GM12878 (cell line): ENCODE results near the gene AKT1S1. TPM values are rescaled to one million over a fixed set of nuclear protein-coding genes. Genes with fewer than 3 reads are reported as not detected.

Experiments
- ATAC-seq: fragments of 200-7000 bp; cut with Tn5 transposase; 3 replicates; pipeline ENCODE4 v1.9.1; 2020; ENCODE audit warnings: mild to moderate bottlenecking, moderate library complexity
- BruUV-seq: library from RNA; stranded (reverse); fragments of 400-500 nt; replicated peaks from 2 replicates; lab custom pipeline; 2021; lab: Mats Ljungman, UMichigan
- CTCF ChIA-PET: fragments of 300-600 bp; sonication (Branson Sonifier 250); formaldehyde crosslinking; extraction: SDS; loops from one replicate; lab custom pipeline; 2021; ENCODE audit warnings: inconsistent platforms; lab: Yijun Ruan, JAX
- POLR2A ChIA-PET: fragments of 350-600 bp; formaldehyde crosslinking; extraction: SDS; loops from one replicate; lab custom pipeline; 2021; ENCODE audit warnings: inconsistent platforms; lab: Charles Lee
- RAD21 ChIA-PET: fragments of 300-600 bp; sonication (Branson Sonifier 250); formaldehyde crosslinking; loops from one replicate; lab custom pipeline; 2023; ENCODE audit warnings: antibody characterized with exemption; ENCODE audit not compliant: unreplicated experiment; lab: Charles Lee
- SMC1A ChIA-PET: fragments of 300-600 bp; sonication (Branson Sonifier 250); formaldehyde crosslinking; loops from one replicate; lab custom pipeline; 2023; ENCODE audit not compliant: unreplicated experiment, uncharacterized antibody; lab: Charles Lee
- DNase-seq: peaks from one replicate; pipeline ENCODE4 v3.0.0-alpha.2; 2011; ENCODE audit warnings: low read depth, low spot score
- FAIRE-seq: peaks from 3 replicates; lab custom pipeline; 2011; peaks lifted over from hg19 to GRCh38; lab: Jason Lieb, UNC
- H2AFZ ChIP-seq: 2 replicates; pipeline ENCODE4 v1.6.0; 2011; ENCODE audit warnings: low read depth, low read length, control low read depth; ENCODE audit not compliant: control insufficient read depth
- H3K27ac ChIP-seq: 2 replicates; pipeline ENCODE4 v1.5.1; 2011; ENCODE audit warnings: control low read depth; ENCODE audit not compliant: control insufficient read depth, insufficient read depth
- H3K27me3 ChIP-seq, 2 experiments: replicated peaks in 1 of 2; 2 replicates each; pipeline versions ENCODE4 v1.6.0 to v1.6.1; 2011; ENCODE audit warnings: low read length in 1 of 2; ENCODE audit not compliant: control insufficient read depth in 2 of 2, insufficient read depth in 2 of 2
- H3K36me3 ChIP-seq, 2 experiments: 2 replicates each; pipeline ENCODE4 v1.5.1; 2011; ENCODE audit warnings: low read length in 1 of 2; ENCODE audit not compliant: control insufficient read depth in 2 of 2, insufficient read depth in 2 of 2
- H3K4me1 ChIP-seq: 2 replicates; pipeline ENCODE4 v1.6.1; 2011; ENCODE audit warnings: mild to moderate bottlenecking, low read length, moderate library complexity, mixed read lengths; ENCODE audit not compliant: control insufficient read depth, insufficient read depth
- H3K4me2 ChIP-seq: 2 replicates; pipeline ENCODE4 v1.6.0; 2011; ENCODE audit warnings: control low read depth; ENCODE audit not compliant: control insufficient read depth, insufficient read depth
- H3K4me3 ChIP-seq: fragments of 200-600 bp; sonication (generic); 2 replicates; pipeline ENCODE4 v1.5.1; 2016
- H3K79me2 ChIP-seq: 2 replicates; pipeline ENCODE4 v1.6.0; 2011; ENCODE audit warnings: low read length; ENCODE audit not compliant: control insufficient read depth, insufficient read depth
- H3K9ac ChIP-seq: 2 replicates; pipeline ENCODE4 v1.8.0; 2011; ENCODE audit warnings: low read length, control low read depth, mixed read lengths; ENCODE audit not compliant: control insufficient read depth, insufficient read depth
- H3K9me3 ChIP-seq: replicated peaks from 3 replicates; pipeline ENCODE4 v1.5.1; 2011; ENCODE audit warnings: mild to moderate bottlenecking, low read length; ENCODE audit not compliant: control insufficient read depth, insufficient read depth
- H4K20me1 ChIP-seq: 2 replicates; pipeline ENCODE4 v1.6.0; 2011; ENCODE audit not compliant: control insufficient read depth, insufficient read depth
- BACH1 ChIP-seq: fragments of 450-650 bp; IDR thresholded peaks from 2 replicates; pipeline ENCODE4 v1.6.1; 2017; ENCODE audit warnings: mild to moderate bottlenecking, borderline replicate concordance
- E4F1 ChIP-seq: fragments of 450-650 bp; IDR thresholded peaks from 2 replicates; pipeline ENCODE4 v1.6.1; 2018; ENCODE audit warnings: borderline replicate concordance, mild to moderate bottlenecking; ENCODE audit not compliant: partially characterized antibody
- EED ChIP-seq: sonication (generic); IDR thresholded peaks from 2 replicates; pipeline ENCODE4 v1.6.1; 2016; ENCODE audit warnings: antibody characterized with exemption, low read depth
- EP300 ChIP-seq, 2 experiments: fragments of 150-350 bp in 1 of 2; IDR thresholded peaks; 2 replicates each; pipeline ENCODE4 v1.6.1; 2011 to 2012; ENCODE audit warnings: low read depth in 2 of 2, low read length in 2 of 2, borderline replicate concordance in 1 of 2, improper control_type of control experiment in 1 of 2, inconsistent platforms in 1 of 2; ENCODE audit not compliant: control insufficient read depth in 1 of 2
- IKZF2 ChIP-seq, 2 experiments: fragments of 450-650 bp; IDR thresholded peaks; 2 replicates each; pipeline ENCODE4 v1.6.1; 2017; ENCODE audit warnings: mild to moderate bottlenecking in 2 of 2, moderate library complexity in 2 of 2
- IRF4 ChIP-seq: IDR thresholded peaks from 2 replicates; pipeline ENCODE4 v1.6.1; 2011; ENCODE audit warnings: low read depth, low read length
- JUNB ChIP-seq: IDR thresholded peaks from 2 replicates; pipeline ENCODE4 v1.6.1; 2016; ENCODE audit warnings: antibody characterized with exemption, mild to moderate bottlenecking
- LARP7 ChIP-seq: fragments of 450-650 bp; IDR thresholded peaks from 2 replicates; pipeline ENCODE4 v1.6.1; 2017; ENCODE audit warnings: mild to moderate bottlenecking
- NBN ChIP-seq: fragments of 450-650 bp; IDR thresholded peaks from 2 replicates; pipeline ENCODE4 v1.6.1; 2016
- NFXL1 ChIP-seq: fragments of 450-650 bp; IDR thresholded peaks from 2 replicates; pipeline ENCODE4 v1.6.1; 2017; ENCODE audit warnings: antibody characterized with exemption, mild to moderate bottlenecking, borderline replicate concordance
- PAX5 ChIP-seq: IDR thresholded peaks from 2 replicates; pipeline ENCODE4 v1.6.1; 2011; ENCODE audit warnings: low read depth, low read length, borderline replicate concordance
- PBX3 ChIP-seq: IDR thresholded peaks from 2 replicates; pipeline ENCODE4 v1.6.1; 2011; ENCODE audit warnings: mild to moderate bottlenecking, low read depth, low read length, moderate library complexity; ENCODE audit not compliant: insufficient replicate concordance
- RAD21 ChIP-seq: IDR thresholded peaks from 2 replicates; pipeline ENCODE4 v1.6.1; 2011; ENCODE audit warnings: mild to moderate bottlenecking, low read depth, low read length, moderate library complexity; ENCODE audit not compliant: insufficient read depth
- RELA ChIP-seq: fragments of 450-650 bp; IDR thresholded peaks from 2 replicates; pipeline ENCODE4 v1.8.0; 2014; ENCODE audit warnings: borderline replicate concordance; ENCODE audit not compliant: partially characterized antibody
- SREBF1 ChIP-seq: IDR thresholded peaks from 2 replicates; pipeline ENCODE4 v1.6.1; 2012; ENCODE audit warnings: mild to moderate bottlenecking, low read length
- SUPT20H ChIP-seq: IDR thresholded peaks from 2 replicates; pipeline ENCODE4 v1.6.1; 2011; ENCODE audit warnings: low read depth, mild to moderate bottlenecking, low read length, moderate library complexity, borderline replicate concordance; ENCODE audit not compliant: control insufficient read depth
- TAF1 ChIP-seq: IDR thresholded peaks from 2 replicates; pipeline ENCODE4 v1.6.1; 2011; ENCODE audit warnings: mild to moderate bottlenecking, low read depth, low read length, borderline replicate concordance
- WRNIP1 ChIP-seq: IDR thresholded peaks from 2 replicates; pipeline ENCODE4 v1.6.1; 2011; ENCODE audit warnings: low read depth, low read length, improper control_type of control experiment, borderline replicate concordance
- YY1 ChIP-seq: IDR thresholded peaks from 2 replicates; pipeline ENCODE4 v1.6.1; 2011; ENCODE audit warnings: low read depth, mild to moderate bottlenecking, low read length
- WGBS: methylation state at CpG from one replicate; pipeline ENCODE4 v1.1.6; 2016; ENCODE audit warnings: low lambda C conversion rate; ENCODE audit not compliant: insufficient replicate concordance, insufficient coverage; ENCODE audit errors: missing lambda C conversion rate; 5-methylcytosine and 5-hydroxymethylcytosine counted together
- in situ Hi-C: fragments of 300-500 bp; cut with MboI; formaldehyde crosslinking; loops from 9 replicates; pipeline ENCODE4 v1.14.3; 2018; ENCODE audit warnings: mixed read lengths
- intact Hi-C: fragments of 100-400 bp; cut with micrococcal nuclease; formaldehyde crosslinking; loops from one replicate; pipeline ENCODE4 v1.14.2; 2022; ENCODE audit not compliant: unreplicated experiment
- polyA plus RNA-seq, 11 experiments: library from polyadenylated mRNA; depleted of rRNA in 4 of 11; unstranded in 6 of 11; stranded (reverse) in 5 of 11; fragments of >200 nt; fragmentation: Nextera tagmentation in 4 of 11; fragmentation: Illumina TruSeq in 1 of 11; extraction: Ambion mirVana in 4 of 11; extraction: Trizol in 1 of 11; gene quantifications; 1 replicate in 1 of 11; 2 replicates in 10 of 11; pipeline versions ENCODE4 v1.2.1 to v1.2.3, GENCODE V29; 2011 to 2016; ENCODE audit warnings: inconsistent platforms in 2 of 11, missing spikeins in 2 of 11, low read depth in 1 of 11
- total RNA-seq, 4 experiments: library from RNA; depleted of rRNA in 3 of 4; stranded (reverse); fragments of >200 nt in 3 of 4; fragmentation: Illumina TruSeq in 1 of 4; extraction: Trizol in 1 of 4; gene quantifications; 2 replicates each; pipeline versions ENCODE4 v1.2.1 to v1.2.3, GENCODE V29; 2013 to 2021

The AKT1S1 gene
- total and polyA plus RNA-seq, 10 of the 15 experiments (the other 5 are each of a cell fraction or from before 2014, with no cell fraction given): 0.43 to 23.0 (median 12.3) TPM

GRCh38 chr19:49924004-49924880 is 47.1 kb upstream of the AKT1S1 start:
- no TSS peak for BruUV-seq
- ChIA-PET CTCF (interaction anchor here (0.8 kb wide), 1 partner anchor 13 kb away, joined by 3 read pairs; no protein-coding TSS in a partner anchor), POLR2A (interaction anchor here (0.5 to 1.6 kb wide), 8 partner anchors 11 to 613 kb away, joined by 3 to 5 read pairs (median 4); partner anchors contain the start of gene IL4I1), SMC1A (interaction anchor here (1.2 kb wide), 1 partner anchor 13 kb away, joined by 3 read pairs; no protein-coding TSS in a partner anchor), RAD21 (interaction anchor here (0.9 to 1.2 kb wide), 4 partner anchors 11 to 31 kb away, joined by 3 to 5 read pairs (median 4); no protein-coding TSS in a partner anchor)
- H3K9ac ChIP-seq: peak overlapping the region; percentile 25; the same call in 1 of the 2 replicates
- peaks cover 14 to 33% of the 10 kb centered on the region in 2 experiments for H3K36me3 ChIP-seq
- intact Hi-C loops: no loop called here
- no peaks in the 10 kb centered on the region for H4K20me1 ChIP-seq
- peak overlapping the region; percentile 76 for H3K4me2 ChIP-seq
- no peak overlapping the region for H2AFZ ChIP-seq
- DNase-seq (peak; percentile 56), FAIRE-seq (no peak), ATAC-seq (peak; percentile 22)
- peaks cover 96% of the 10 kb centered on the region for H3K79me2 ChIP-seq
- peak overlapping the region; percentile 52 for H3K27ac ChIP-seq
- in situ Hi-C loops: no loop called here
- no peaks in the 10 kb centered on the region for H3K9me3 ChIP-seq
- peak overlapping the region; percentile 59 for H3K4me3 ChIP-seq
- WGBS: 52% methylated on average over 25 of the region's 25 CpGs
- no peaks in the 10 kb centered on the region for H3K27me3 ChIP-seq
- H3K4me1 ChIP-seq: peaks cover 42% of the 10 kb centered on the region
- TF ChIP-seq BACH1: 0 out of 2 replicates have a peak, but pooled peaks have one; percentile 28
- peak; percentile 60; the same call in 1 of the 2 replicates for TF ChIP-seq TAF1
- peak; percentile 81 for TF ChIP-seq PBX3
- peak; percentile 47; the same call in 1 of the 2 replicates for TF ChIP-seq PAX5
- 0 out of 2 replicates have a peak, but pooled peaks have one; percentile 11 for TF ChIP-seq SREBF1
- no peak for TF ChIP-seq RELA
- TF ChIP-seq LARP7: no peak
- TF ChIP-seq RAD21: peak; percentile 20; the same call in 1 of the 2 replicates
- TF ChIP-seq EED: peak; percentile 59; the same call in 1 of the 2 replicates
- 0 out of 4 replicates have a peak, but pooled peaks of 1 of the 2 experiments have one; percentile 36 for TF ChIP-seq EP300 (IDR thresholded peaks at IDR 0.05; ENCODE audit: borderline replicate concordance in 1 of 2, control insufficient read depth in 1 of 2, low read depth in 2 of 2, low read length in 2 of 2)
- peak; percentile 56 to 70; a peak in 3 of 4 replicates for TF ChIP-seq IKZF2 (IDR thresholded peaks at IDR 0.05)
- no peak for TF ChIP-seq JUNB
- TF ChIP-seq SUPT20H: no peak
- TF ChIP-seq E4F1: no peak
- 0 out of 2 replicates have a peak, but pooled peaks have one; percentile 28 for TF ChIP-seq IRF4
- TF ChIP-seq YY1: peak; percentile 54; the same call in 1 of the 2 replicates
- TF ChIP-seq NFXL1: no peak
- TF ChIP-seq NBN: 0 out of 2 replicates have a peak, but pooled peaks have one; percentile 32
- TF ChIP-seq WRNIP1: no peak
